OCI-LY3 (cell line): ENCODE results near the gene PKD1L1.

Source experiments
- H2AFZ ChIP-seq: fragments of 200-600, 300-600 bp; shearing (Covaris generic); 2 replicates; pipeline ENCODE4 v1.6.0; 2014; ENCODE audit warnings: antibody characterized with exemption, low read depth, low read length
- H3K27ac ChIP-seq: fragments of 200-600, 300-600 bp; sonication (generic); 2 replicates; pipeline ENCODE4 v1.5.1; 2014; ENCODE audit warnings: mild to moderate bottlenecking, low read length, moderate library complexity, mixed read lengths
- H3K27me3 ChIP-seq: fragments of 200-600, 300-600 bp; sonication (generic); 2 replicates; pipeline ENCODE4 v1.6.1; 2014; ENCODE audit warnings: low read depth, low read length, mixed read lengths
- H3K36me3 ChIP-seq: fragments of 200-600, 300-600 bp; sonication (generic); replicated peaks from 2 replicates; pipeline ENCODE3; 2014; ENCODE audit warnings: low read depth, low read length, mixed read lengths
- H3K4me1 ChIP-seq: fragments of 300-600, 200-600 bp; sonication (generic); 2 replicates; pipeline ENCODE4 v1.6.1; 2014; ENCODE audit warnings: low read length, mixed read lengths
- H3K4me2 ChIP-seq: fragments of 200-600, 300-600 bp; sonication (generic); 2 replicates; pipeline ENCODE4 v1.6.1; 2014; ENCODE audit warnings: low read length, mixed read lengths
- H3K4me3 ChIP-seq: fragments of 300-600, 200-600 bp; sonication (generic); 2 replicates; pipeline ENCODE4 v1.5.1; 2014; ENCODE audit warnings: antibody characterized with exemption, mild to moderate bottlenecking, low read length, moderate library complexity
- H3K79me2 ChIP-seq: fragments of 300-600, 200-600 bp; shearing (Covaris generic); 2 replicates; pipeline ENCODE4 v1.6.1; 2014; ENCODE audit warnings: mild to moderate bottlenecking, low read length, mixed read lengths
- H3K9ac ChIP-seq: fragments of 300-600, 200-600 bp; shearing (Covaris generic); 2 replicates; pipeline ENCODE4 v1.6.0; 2014; ENCODE audit warnings: mild to moderate bottlenecking, low read length, moderate library complexity
- H3K9me3 ChIP-seq: fragments of 200-600, 300-600 bp; shearing (Covaris generic); 2 replicates; pipeline ENCODE4 v1.6.1; 2014; ENCODE audit warnings: low read length, mixed read lengths; ENCODE audit not compliant: insufficient read depth
- H4K20me1 ChIP-seq: fragments of 200-600, 300-600 bp; sonication (generic); 2 replicates; pipeline ENCODE4 v1.6.1; 2016; ENCODE audit warnings: low read length, mixed read lengths; ENCODE audit not compliant: insufficient read depth
- CTCF ChIP-seq: fragments of 200-600, 300-600 bp; sonication (generic); IDR thresholded peaks from 2 replicates; pipeline ENCODE4 v1.5.1; 2014; ENCODE audit warnings: antibody characterized with exemption, low read length, low read depth
- EZH2phosphoT487 ChIP-seq: fragments of 200-600 bp; shearing (Covaris generic); IDR thresholded peaks from 2 replicates; pipeline ENCODE4 v1.6.1; 2018; ENCODE audit warnings: antibody characterized with exemption, mixed run types, low read depth

Gene PKD1L1

GRCh38 chr7:47893238-47893637 is 55.0 kb downstream of the PKD1L1 start:
- TF ChIP-seq CTCF (peak; percentile 30; the same call in 1 of the 2 replicates), EZH2phosphoT487 (no peak)
- Histone ChIP-seq H3K27ac (no peak overlapping the region), H3K9ac (no peak overlapping the region), H3K9me3 (no peaks in the 10 kb centered on the region), H3K4me2 (no peak overlapping the region), H4K20me1 (no peaks in the 10 kb centered on the region), H3K4me1 (no peaks in the 10 kb centered on the region), H3K27me3 (peaks cover 51% of the 10 kb centered on the region), H2AFZ (no peak overlapping the region), H3K79me2 (no peaks in the 10 kb centered on the region), H3K4me3 (no peak overlapping the region), H3K36me3 (no peaks in the 10 kb centered on the region)

- H3K4me1 ChIP-seq, result no peaks in the 10 kb centered on the region
- no peak overlapping the region for H2AFZ ChIP-seq
- no peak overlapping the region for H3K4me3 ChIP-seq
- H3K9me3 ChIP-seq, result no peaks in the 10 kb centered on the region
- no peaks in the 10 kb centered on the region for H3K36me3 ChIP-seq
- no peaks in the 10 kb centered on the region for H4K20me1 ChIP-seq
- no peaks in the 10 kb centered on the region for H3K79me2 ChIP-seq
- H3K27me3 ChIP-seq, result peaks cover 46% of the 10 kb centered on the region
- no peak overlapping the region for H3K4me2 ChIP-seq
- no peak overlapping the region for H3K9ac ChIP-seq
- TF ChIP-seq EZH2phosphoT487, result no peak
- TF ChIP-seq CTCF, result no peak
- H3K27ac ChIP-seq, result no peak overlapping the region
Observed at GRCh38 chr7:47890606-47891005, 57.7 kb downstream of the PKD1L1 start.

GRCh38 chr7:47890125-47890524 is 58.1 kb downstream of the PKD1L1 start:
- no peaks in the 10 kb centered on the region for H3K4me1 ChIP-seq
- no peaks in the 10 kb centered on the region for H3K79me2 ChIP-seq
- no peaks in the 10 kb centered on the region for H3K9me3 ChIP-seq

GRCh38 chr7:47889723-47890122 is 58.5 kb downstream of the PKD1L1 start:
- Histone ChIP-seq H3K9me3 (no peaks in the 10 kb centered on the region), H3K79me2 (no peaks in the 10 kb centered on the region), H3K4me3 (no peak overlapping the region), H3K4me2 (no peak overlapping the region), H3K9ac (no peak overlapping the region), H3K27ac (no peak overlapping the region), H3K4me1 (no peaks in the 10 kb centered on the region), H3K27me3 (peaks cover 48% of the 10 kb centered on the region), H3K36me3 (no peaks in the 10 kb centered on the region), H4K20me1 (no peaks in the 10 kb centered on the region), H2AFZ (no peak overlapping the region)
- TF ChIP-seq EZH2phosphoT487 (no peak), CTCF (no peak)

More at GRCh38 chr7:47890125-47890524, 58.1 kb downstream of the PKD1L1 start:
- H2AFZ ChIP-seq, result no peak overlapping the region
- H3K9ac ChIP-seq, result no peak overlapping the region
- TF ChIP-seq CTCF, result no peak
- TF ChIP-seq EZH2phosphoT487, result no peak
- H3K36me3 ChIP-seq, result no peaks in the 10 kb centered on the region
- H3K27ac ChIP-seq, result no peak overlapping the region
- H3K4me2 ChIP-seq, result no peak overlapping the region
- H3K4me3 ChIP-seq, result no peak overlapping the region
- H3K27me3 ChIP-seq, result peaks cover 46% of the 10 kb centered on the region
- no peaks in the 10 kb centered on the region for H4K20me1 ChIP-seq
